ENCODE results near the gene ARHGEF3. TPM values are rescaled to one million over a fixed set of nuclear protein-coding genes. Genes with fewer than 3 reads are reported as not detected.
"Not testable (repeated sequence)": the region's sequence is repeated elsewhere in the genome, so short reads cannot be mapped to it uniquely, and the experiment has no call there.

Gene ARHGEF3
- total and polyA plus RNA-seq, 4 donors = 10.4 to 40.9 (median 21.0) TPM

DNA sequence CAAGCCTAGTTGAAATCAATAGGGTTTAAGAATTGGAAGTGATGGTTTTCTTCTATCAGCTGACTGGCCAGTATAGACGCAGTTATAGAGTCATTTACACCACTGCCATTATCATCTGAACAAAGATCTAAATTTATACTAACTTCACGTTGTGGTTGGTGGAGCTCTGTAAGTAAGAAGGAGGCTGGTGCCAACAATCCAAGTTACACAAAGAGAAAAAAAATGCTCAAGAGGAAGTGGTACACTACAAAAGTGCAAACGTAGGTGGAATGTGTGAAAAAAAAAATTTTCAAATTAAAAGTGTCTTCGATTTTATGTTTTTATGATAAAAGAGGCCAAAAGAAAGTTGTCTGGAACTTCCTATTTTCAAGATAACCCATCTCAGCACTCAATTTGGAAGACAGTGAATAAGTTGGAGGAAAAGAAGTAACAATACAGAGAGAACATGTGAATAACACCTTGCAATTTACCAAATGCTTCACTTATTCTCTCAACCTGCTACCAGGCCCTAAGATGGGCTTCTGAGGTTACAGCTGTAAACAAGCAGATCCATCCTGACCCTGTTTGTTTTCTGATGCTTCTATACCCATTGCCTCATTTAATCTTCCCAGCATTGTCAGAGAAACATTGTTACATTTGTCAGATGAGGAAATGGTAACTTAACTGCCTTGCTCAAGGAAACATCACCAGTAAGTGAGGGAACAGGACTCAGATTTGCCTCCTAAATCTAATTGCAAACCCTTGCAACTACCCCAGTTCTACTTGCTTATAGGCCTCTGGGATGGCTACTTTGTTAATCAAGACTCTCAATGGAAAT lies 106.7 kb downstream of the ARHGEF3 start:
- no peak overlapping the region for H3K27ac ChIP-seq (ENCODE audit: low read depth in 1 of 2, low read length in 1 of 2)
- no peak overlapping the region for H3K9ac ChIP-seq (ENCODE audit: insufficient read depth in 1 of 2, low read length in 2 of 2)
- WGBS, 2 donors = 23 to 26% methylated on average over 4 of the region's 4 CpGs
- H3K27me3 ChIP-seq (ENCODE audit: control insufficient read depth in 3 of 3, insufficient read depth in 3 of 3, low read length in 2 of 3) = no peaks in the 10 kb centered on the region
- TF ChIP-seq, protein P1, sequence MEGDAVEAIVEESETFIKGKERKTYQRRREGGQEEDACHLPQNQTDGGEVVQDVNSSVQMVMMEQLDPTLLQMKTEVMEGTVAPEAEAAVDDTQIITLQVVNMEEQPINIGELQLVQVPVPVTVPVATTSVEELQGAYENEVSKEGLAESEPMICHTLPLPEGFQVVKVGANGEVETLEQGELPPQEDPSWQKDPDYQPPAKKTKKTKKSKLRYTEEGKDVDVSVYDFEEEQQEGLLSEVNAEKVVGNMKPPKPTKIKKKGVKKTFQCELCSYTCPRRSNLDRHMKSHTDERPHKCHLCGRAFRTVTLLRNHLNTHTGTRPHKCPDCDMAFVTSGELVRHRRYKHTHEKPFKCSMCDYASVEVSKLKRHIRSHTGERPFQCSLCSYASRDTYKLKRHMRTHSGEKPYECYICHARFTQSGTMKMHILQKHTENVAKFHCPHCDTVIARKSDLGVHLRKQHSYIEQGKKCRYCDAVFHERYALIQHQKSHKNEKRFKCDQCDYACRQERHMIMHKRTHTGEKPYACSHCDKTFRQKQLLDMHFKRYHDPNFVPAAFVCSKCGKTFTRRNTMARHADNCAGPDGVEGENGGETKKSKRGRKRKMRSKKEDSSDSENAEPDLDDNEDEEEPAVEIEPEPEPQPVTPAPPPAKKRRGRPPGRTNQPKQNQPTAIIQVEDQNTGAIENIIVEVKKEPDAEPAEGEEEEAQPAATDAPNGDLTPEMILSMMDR (IDR thresholded peaks at IDR 0.05; ENCODE audit: control extremely low read depth, extremely low read depth) = no peak
- no peaks in the 10 kb centered on the region for H3K36me3 ChIP-seq (ENCODE audit: control insufficient read depth in 4 of 4, insufficient read depth in 4 of 4, low read length in 4 of 4)
- H3K9me3 ChIP-seq (ENCODE audit: control insufficient read depth in 4 of 4, insufficient read depth in 3 of 4, low read length in 3 of 4) = no peaks in the 10 kb centered on the region
- no peaks in the 10 kb centered on the region for H3K4me1 ChIP-seq (ENCODE audit: control insufficient read depth in 5 of 5, insufficient read depth in 5 of 5, low read length in 5 of 5)
- ATAC-seq (ENCODE audit: insufficient read depth, low FRiP score) = no peak
- no peak for DNase-seq
- H3K4me3 ChIP-seq = no peak overlapping the region

GRCh38 chr3:56693750-56694149 lies 108.0 kb downstream of the ARHGEF3 start:
- H3K36me3 ChIP-seq (ENCODE audit: control insufficient read depth in 4 of 4, insufficient read depth in 4 of 4, low read length in 4 of 4) = no peaks in the 10 kb centered on the region
- H3K27me3 ChIP-seq (ENCODE audit: control insufficient read depth in 3 of 3, insufficient read depth in 3 of 3, low read length in 2 of 3) = no peaks in the 10 kb centered on the region
- no peaks in the 10 kb centered on the region for H3K9me3 ChIP-seq (ENCODE audit: control insufficient read depth in 4 of 4, insufficient read depth in 3 of 4, low read length in 3 of 4)
- TF ChIP-seq, protein P1 (IDR thresholded peaks at IDR 0.05; ENCODE audit: control extremely low read depth, extremely low read depth) = no peak
- H3K4me3 ChIP-seq = no peak overlapping the region
- H3K27ac ChIP-seq (ENCODE audit: low read depth in 1 of 2, low read length in 1 of 2) = no peak overlapping the region
- WGBS, 2 donors = 13 to 39% methylated on average over 3 of the region's 3 CpGs
- H3K4me1 ChIP-seq (ENCODE audit: control insufficient read depth in 5 of 5, insufficient read depth in 5 of 5, low read length in 5 of 5) = no peaks in the 10 kb centered on the region
- no peak overlapping the region for H3K9ac ChIP-seq (ENCODE audit: insufficient read depth in 1 of 2, low read length in 2 of 2)
- no peak for DNase-seq
- ATAC-seq (ENCODE audit: insufficient read depth, low FRiP score) = peak; percentile 53

DNA sequence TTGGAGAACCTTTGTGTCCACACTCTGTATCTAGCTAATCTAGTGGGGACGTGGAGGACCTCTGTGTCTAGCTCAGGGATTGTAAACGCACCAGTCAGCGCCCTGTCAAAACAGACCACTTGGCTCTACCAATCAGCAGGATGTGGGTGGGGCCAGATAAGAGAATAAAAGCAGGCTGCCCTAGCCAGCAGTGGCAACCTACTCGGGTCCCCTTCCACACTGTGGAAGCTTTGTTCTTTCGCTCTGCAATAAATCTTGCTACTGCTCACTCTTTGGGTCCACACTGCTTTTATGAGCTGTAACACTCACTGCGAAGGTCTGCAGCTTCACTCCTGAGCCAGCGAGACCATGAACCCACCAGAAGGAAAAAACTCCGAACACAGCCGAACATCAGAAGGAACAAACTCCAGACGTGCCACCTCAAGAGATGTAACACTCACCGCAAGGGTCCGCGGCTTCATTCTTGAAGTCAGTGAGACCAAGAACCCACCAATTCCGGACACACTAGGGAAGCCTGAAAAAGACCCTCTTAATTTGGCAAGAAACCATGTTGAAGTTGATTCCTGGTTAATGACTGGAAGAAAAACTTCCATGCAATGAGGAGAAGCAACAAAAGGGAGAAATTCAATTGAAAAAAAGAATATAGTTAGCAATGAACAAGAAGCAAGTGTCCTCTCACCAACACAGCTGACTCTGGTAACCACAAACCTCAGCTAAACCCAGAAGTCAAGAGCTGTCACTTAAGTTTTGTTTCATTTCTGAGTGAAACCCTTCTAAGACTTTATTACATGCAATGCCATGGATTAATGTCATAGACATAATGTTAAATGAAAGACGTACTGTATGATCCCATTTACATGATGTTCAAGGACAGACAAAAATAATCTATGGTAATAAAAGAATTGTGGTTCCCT lies 109.0 kb downstream of the ARHGEF3 start:
- not testable (repeated sequence) for H3K4me3 ChIP-seq; H3K9ac ChIP-seq (ENCODE audit: insufficient read depth in 1 of 2, low read length in 2 of 2); DNase-seq; H3K9me3 ChIP-seq (ENCODE audit: control insufficient read depth in 4 of 4, insufficient read depth in 3 of 4, low read length in 3 of 4); ATAC-seq (ENCODE audit: insufficient read depth, low FRiP score); H3K27ac ChIP-seq (ENCODE audit: low read depth in 1 of 2, low read length in 1 of 2); H3K36me3 ChIP-seq (ENCODE audit: control insufficient read depth in 4 of 4, insufficient read depth in 4 of 4, low read length in 4 of 4); H3K4me1 ChIP-seq (ENCODE audit: control insufficient read depth in 5 of 5, insufficient read depth in 5 of 5, low read length in 5 of 5); H3K27me3 ChIP-seq (ENCODE audit: control insufficient read depth in 3 of 3, insufficient read depth in 3 of 3, low read length in 2 of 3)
- 77 to 83% methylated on average over 15 of the region's 15 CpGs for WGBS, 2 donors

DNA sequence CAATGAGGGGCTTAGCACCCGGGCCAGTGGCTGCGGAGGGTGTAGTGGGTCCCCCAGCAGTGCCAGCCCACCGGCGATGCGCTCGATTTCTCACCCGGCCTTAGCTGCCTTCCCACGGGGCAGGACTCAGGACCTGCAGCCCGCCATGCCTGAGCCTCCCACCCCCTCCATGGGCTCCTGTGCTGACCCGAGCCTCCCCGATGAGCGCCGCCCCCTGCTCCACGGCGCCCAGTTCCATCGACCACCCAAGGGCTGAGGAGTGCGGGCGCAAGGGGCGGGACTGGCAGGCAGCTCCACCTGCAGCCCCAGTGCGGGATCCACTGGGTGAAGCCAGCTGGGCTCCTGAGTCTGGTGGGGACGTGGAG lies 109.8 kb downstream of the ARHGEF3 start:
- WGBS, 2 donors = 98% methylated on average over 20 of the region's 21 CpGs
- not testable (repeated sequence) for H3K27ac ChIP-seq (ENCODE audit: low read depth in 1 of 2, low read length in 1 of 2); H3K27me3 ChIP-seq (ENCODE audit: control insufficient read depth in 3 of 3, insufficient read depth in 3 of 3, low read length in 2 of 3); H3K9ac ChIP-seq (ENCODE audit: insufficient read depth in 1 of 2, low read length in 2 of 2); H3K4me1 ChIP-seq (ENCODE audit: control insufficient read depth in 5 of 5, insufficient read depth in 5 of 5, low read length in 5 of 5); H3K9me3 ChIP-seq (ENCODE audit: control insufficient read depth in 4 of 4, insufficient read depth in 3 of 4, low read length in 3 of 4); H3K36me3 ChIP-seq (ENCODE audit: control insufficient read depth in 4 of 4, insufficient read depth in 4 of 4, low read length in 4 of 4); H3K4me3 ChIP-seq; ATAC-seq (ENCODE audit: insufficient read depth, low FRiP score); DNase-seq

Data from lung (tissue), 12 donors.